Right lobe of liver (tissue), 4 donors: ENCODE measurements around the gene BCL2L12.

Experiments used
- POLR2A ChIP-seq: fragments of 450-650 bp; IDR thresholded peaks from one replicate; pipeline ENCODE4 v1.6.1; 2017; ENCODE audit warnings: antibody characterized with exemption, mild to moderate bottlenecking
- TF ChIP-seq, protein P1 (sequence below), 4 donors: fragments of 200-600 bp in 3 of 4; fragments of 450-650 bp in 1 of 4; IDR thresholded peaks; one replicate each; pipeline versions ENCODE4 v1.5.1 to v1.8.0; 2016 to 2022; ENCODE audit warnings: antibody characterized with exemption in 4 of 4, mild to moderate bottlenecking in 2 of 4
- donor health status: DM: no; HTN: no; CAD: no.
- donor health status: DM: no; HTN: no; CAD: no.
- donor health status: DM: no; HTN: yes; CAD: no.

DNA sequence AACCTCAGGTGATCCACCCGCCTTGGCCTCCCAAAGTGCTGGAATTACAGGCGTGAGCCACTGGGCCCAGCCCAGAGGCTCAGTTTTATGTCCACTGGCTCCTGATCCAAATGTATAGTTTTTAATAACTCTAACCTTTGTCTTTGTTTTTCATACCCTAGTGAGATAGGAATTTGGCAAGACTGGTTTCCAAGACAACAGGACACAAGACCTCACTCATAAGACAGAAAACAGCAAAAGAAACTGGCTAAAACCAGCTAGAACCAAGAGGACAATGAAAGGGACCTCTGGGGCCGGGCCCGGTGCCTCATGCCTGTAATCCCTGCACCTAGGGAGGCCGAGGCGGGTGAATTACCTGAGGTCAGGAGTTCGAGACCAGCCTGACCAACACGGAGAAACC lies 52.8 kb downstream of the BCL2L12 start:
- TF ChIP-seq, protein P1, sequence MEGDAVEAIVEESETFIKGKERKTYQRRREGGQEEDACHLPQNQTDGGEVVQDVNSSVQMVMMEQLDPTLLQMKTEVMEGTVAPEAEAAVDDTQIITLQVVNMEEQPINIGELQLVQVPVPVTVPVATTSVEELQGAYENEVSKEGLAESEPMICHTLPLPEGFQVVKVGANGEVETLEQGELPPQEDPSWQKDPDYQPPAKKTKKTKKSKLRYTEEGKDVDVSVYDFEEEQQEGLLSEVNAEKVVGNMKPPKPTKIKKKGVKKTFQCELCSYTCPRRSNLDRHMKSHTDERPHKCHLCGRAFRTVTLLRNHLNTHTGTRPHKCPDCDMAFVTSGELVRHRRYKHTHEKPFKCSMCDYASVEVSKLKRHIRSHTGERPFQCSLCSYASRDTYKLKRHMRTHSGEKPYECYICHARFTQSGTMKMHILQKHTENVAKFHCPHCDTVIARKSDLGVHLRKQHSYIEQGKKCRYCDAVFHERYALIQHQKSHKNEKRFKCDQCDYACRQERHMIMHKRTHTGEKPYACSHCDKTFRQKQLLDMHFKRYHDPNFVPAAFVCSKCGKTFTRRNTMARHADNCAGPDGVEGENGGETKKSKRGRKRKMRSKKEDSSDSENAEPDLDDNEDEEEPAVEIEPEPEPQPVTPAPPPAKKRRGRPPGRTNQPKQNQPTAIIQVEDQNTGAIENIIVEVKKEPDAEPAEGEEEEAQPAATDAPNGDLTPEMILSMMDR (IDR thresholded peaks at IDR 0.05): no peak
- no peak for TF ChIP-seq POLR2A
